DMS53 treated with DMSO at 0.1 percent for 48 hours (cell line): Measurements from ENCODE around the gene STT3A.

Experiments used
- DNase-seq: peaks from one replicate; lab custom pipeline; 2025; ENCODE audit not compliant: unreplicated experiment; lab: John Stamatoyannopoulos, UW

The STT3A gene

GRCh38 chr11:125587480-125587879 is 5.2 kb upstream of the STT3A start:
- no peak for DNase-seq

DNA sequence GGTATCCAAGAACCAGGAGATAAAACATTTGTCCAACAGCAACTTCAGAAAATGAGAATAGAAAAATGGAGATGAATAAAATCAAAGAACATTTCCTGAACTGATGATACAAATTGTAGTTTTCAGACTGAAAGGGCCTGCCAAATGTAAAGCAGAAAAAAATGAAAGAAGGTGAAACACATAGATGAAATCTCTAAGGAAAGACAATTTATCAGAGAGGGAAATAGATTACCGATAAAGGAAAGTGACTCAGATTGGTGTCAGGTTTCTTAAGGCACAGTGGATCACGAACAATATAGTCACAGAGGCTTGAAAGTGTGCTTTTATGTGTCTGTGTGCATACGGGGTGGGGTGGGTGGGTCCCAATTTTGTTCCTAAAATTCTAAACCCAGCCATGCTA is 4.1 kb upstream of the STT3A start:
- no peak for DNase-seq

- DNase-seq = peak; percentile 50
These were observed 875 bp upstream of the STT3A start for GRCh38 chr11:125591649-125592304.

DNA sequence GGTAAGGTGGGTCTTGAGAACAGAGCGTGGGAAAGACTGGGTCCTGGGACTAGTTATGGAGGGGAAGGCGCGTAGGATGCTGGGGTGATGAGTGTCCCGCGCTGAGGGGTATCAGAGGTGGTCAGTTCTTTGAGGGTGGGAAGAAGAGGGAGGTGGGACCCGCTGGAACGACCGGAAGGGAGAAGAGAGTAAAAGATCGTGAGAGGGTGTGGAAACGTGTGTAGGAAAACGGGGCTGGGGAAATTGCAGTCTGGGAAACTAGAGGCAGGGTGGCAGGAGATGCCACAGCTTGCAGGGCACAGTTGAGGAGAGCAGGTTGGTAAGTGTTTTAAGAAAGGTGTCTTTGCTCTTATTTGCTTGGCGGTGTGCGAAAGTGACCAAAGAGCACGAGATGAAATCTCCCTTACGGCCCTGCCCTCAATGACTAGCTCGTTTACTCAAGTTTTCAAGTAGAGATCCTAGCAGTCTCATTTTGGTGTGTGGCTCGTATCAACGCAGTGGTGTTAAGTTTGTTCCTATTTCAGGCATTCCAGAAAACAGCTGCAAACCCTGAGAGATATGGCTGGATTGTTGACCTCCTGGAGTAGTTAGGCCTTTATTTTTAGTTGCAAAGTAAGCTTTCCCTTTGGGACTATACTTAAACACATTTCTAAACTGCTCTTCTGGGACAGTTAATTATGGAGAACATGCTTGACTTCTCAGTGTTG is 615 bp downstream of the STT3A start:
- no peak for DNase-seq

- no peak for DNase-seq
These were observed 2.3 kb downstream of the STT3A start for GRCh38 chr11:125594958-125595357.

GRCh38 chr11:125600663-125601062 is 8.0 kb downstream of the STT3A start:
- no peak for DNase-seq

DNA sequence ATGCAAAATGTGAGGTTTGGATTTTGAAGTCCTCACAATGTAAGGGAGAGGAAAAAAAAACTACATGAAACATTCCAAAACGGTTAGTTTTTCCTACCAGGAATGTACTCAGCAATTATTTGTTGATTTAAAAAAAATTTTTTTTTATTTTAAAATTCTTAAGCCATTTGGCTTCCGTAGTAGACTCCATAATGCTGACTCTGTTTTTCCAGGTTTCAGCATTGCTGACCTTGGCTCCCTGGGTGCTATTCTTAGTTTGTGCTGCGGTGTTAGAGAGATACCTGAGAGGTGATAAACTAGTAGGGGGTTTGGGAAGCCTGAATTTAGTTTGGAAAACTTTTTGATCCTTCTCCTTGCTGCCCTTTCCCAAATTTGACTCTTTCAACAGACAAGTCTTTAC is 10.6 kb downstream of the STT3A start:
- DNase-seq = no peak

GRCh38 chr11:125605417-125605816 is 12.8 kb downstream of the STT3A start:
- no peak for DNase-seq

DNA sequence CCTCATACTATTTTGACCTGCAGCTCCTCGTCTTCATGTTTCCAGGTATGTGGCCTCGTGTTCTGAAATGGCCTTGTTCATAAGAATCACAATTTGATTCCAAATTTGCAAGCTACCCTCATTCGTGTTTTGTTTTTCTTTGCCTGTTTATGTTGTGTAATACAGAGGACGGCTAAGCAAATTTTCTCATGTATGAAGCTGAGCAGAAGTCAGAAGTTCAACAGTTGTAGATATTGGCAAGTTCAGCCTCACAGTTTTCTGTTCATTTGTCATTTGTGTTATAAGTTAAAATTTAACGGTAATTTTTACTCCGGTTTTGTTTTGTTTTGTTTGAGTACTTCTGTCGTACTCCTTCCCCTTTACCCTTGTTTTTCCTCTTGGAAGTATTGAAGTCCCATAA is 16.9 kb downstream of the STT3A start:
- DNase-seq = no peak

GRCh38 chr11:125618383-125618782 is 25.7 kb downstream of the STT3A start:
- DNase-seq = no peak

GRCh38 chr11:125621995-125622394 is 29.3 kb downstream of the STT3A start:
- no peak for DNase-seq

DNA sequence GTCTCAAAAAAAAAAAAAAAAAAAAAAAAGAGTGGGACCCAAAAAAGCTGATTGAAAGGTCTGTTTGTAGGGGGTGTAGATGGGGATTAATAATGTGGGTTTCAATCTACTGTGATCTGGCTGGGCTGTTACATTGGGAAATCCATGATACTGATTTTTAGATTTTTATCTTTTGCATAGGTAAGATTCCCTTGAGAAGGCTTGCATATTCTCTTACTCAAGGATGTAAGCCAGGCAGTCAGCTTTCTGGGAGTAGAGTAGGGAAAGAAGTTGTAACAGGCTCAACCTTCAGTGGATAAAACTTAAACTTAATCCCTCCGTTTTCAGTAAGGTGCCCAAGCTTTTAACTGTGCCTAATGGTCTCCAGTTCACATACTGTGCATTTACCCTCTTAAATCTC is 30.4 kb downstream of the STT3A start:
- no peak for DNase-seq

DNA sequence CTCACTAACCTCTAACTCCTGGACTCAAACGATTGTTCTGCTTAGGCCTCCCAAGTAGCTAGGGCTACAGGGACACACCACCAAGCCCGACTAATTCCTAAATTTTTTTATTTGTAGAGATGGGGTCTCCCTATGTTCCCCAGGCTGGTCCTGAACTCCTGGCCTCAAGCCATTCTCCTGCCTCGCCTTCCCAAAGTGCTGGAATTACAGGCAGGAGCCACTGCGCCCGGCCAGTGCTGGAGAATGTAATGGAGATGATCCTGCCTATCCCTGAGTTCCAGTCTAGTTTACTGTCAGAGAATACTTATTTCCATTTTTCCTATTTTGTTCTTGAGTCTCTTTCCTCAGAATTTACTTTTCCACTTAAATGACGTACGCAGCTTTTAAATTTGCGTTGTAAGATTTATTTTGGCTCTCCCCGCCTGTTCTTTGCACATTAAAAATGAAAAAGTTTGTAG is 32.1 kb downstream of the STT3A start, which contains the start of gene CHEK1:
Gene CHEK1, plus strand, starts transcription at position 408 of the 458 bp plus-strand sequence. CDS start 1,606 bp downstream, outside the sequence.
- DNase-seq = peak; percentile 32

GRCh38 chr11:125625225-125625629 is 32.6 kb downstream of the STT3A start:
- no peak for DNase-seq

DNA sequence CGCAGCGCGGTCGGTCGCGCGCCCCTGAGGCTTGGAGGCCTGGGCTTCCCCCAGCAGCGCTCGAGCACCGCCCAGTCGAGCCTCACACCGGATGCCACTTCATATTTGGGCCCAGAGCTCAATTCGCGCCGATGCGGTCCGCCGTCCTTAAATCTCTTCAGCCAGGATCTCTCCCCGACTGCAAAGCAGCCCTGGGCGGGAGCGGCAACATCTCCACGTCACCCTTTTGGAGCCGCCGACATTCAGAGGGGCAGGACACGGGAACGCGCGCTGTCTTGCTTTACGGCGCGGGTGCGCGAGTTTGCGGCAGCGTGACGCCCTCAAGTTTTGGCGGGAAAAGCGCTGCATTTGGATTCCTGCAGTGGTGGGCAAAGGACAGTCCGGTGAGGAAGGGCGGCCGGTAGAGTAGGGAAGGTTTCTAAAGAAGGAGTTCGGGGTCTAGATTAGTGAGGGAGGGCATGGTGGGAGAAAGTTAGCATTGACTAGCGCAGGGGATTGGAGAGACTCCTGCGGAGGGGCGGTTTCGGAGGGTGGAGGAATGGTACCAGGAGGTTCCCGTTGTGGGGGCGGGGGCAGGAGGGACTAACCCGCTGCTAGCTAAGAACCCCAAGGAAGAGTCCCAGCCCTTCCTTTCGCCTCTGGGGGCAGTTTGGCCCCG is 33.1 kb downstream of the STT3A start:
- DNase-seq = peak; percentile 88

DNA sequence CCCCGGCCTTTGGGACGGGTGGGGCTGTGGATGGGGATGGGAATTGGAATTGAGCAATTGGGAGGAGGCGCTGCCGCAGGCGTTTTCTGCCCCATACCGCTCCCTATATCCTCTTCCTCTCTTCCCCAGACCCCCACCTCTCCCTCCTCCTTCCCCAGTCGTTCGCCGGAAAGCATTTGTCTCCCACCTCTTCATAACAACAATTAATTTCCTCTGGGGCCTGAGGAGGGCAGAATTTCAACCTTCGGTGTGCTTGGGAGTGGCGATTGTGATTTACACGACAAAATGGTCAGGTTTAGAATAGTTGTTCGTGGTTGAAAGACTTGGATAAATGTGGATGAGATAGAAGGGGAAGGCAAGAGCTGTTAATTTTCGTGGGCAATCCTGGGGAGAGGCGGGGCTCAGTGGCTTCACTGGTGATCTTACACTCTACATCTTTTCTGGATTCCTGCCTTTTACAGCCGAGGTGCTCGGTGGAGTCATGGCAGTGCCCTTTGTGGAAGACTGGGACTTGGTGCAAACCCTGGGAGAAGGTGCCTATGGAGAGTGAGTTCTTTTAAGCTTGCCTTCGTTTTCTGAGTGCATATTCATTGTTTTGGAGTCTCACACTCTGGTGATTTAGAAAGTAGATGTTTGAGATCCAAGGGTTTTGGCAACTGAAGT is 33.8 kb downstream of the STT3A start:
- peak; percentile 9 for DNase-seq

DNA sequence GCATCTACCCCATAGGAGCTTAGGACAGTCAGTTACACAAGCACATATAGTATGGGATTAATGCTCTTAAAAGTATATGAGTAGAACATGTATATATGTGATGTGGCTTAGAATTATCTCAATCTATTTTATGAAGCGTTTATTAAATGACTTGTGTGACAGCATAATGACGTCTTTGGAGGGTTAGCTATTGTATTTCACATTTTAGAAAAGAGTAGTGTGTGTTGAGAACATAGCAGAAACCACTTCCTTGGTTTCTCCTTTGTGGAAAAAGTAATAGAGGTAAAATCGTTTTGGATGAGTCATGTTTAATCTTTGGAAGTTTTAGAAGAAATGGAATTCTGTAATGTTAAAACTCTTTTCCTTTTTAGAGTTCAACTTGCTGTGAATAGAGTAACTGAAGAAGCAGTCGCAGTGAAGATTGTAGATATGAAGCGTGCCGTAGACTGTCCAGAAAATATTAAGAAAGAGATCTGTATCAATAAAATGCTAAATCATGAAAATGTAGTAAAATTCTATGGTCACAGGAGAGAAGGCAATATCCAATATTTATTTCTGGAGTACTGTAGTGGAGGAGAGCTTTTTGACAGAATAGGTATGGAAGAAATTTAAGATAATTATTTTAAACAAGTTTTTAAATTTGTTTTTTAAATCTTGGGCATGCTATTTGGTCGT is 34.7 kb downstream of the STT3A start:
- DNase-seq = no peak

DNA sequence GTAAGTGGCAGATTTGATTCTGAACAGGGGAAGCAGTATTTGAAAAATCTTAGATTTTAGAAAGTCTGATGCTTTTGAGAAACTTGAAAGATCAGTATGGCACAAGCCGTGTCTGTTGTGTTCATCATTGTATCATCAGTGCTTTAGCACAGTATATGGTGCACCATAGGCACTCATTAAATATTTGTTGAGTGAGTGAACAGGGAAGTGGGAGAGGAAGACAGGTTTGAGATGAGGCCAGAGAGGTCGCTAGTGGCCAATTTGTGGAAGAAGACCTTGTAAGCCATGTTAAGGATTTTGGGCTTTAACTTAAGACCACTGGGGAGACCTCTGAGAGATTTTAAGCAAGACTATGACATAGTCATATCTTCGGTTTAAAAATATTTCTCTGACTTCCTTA is 45.2 kb downstream of the STT3A start:
- no peak for DNase-seq

DNA sequence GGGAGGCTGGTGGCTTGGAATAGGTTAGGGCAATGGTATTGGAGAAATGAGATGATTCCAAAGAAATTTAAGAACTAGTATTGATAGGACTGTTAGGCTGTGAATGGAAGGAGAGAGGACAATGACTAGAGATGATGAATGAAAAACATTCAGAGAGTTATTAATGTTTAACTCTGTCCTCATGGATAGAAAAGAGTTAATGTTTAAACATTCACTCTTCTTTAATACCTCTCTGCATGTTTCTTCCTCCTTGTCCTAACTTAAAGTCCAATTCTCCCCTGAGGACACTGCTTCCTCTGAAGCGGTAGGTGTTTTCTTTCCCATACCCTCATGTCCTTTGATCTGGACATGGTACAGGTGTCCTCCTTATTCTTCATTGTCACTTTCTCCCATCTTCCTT is 45.7 kb downstream of the STT3A start:
- no peak for DNase-seq

DNA sequence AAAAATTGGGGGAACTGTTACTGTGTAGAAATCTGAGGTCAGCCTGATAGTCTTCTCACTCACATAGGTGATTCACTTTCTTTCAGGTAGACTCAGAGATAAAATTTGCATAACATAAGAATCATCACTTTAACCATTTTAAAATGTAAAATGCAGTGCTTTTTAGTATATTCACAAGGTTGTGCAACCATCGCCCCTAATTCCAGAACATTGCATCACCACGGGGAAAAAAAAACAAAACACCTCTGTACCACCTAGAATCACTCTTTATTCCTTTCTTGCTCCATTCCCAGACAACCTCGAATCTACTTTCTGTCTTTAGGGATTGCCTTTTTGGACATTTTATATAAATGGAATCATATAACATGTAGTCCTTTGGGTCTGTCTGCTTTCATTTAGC is 53.2 kb downstream of the STT3A start:
- DNase-seq = no peak
